Muscle of arm (tissue), 12 donors: ENCODE measurements around the gene NR1I3. TPM values are rescaled to one million over a fixed set of nuclear protein-coding genes. Genes with fewer than 3 reads are reported as not detected.
"Not testable (repeated sequence)": the region's sequence is repeated elsewhere in the genome, so short reads cannot be mapped to it uniquely, and the experiment has no call there.

Source experiments
- DNase-seq: peaks from one replicate; pipeline ENCODE4 v3.0.0-alpha.2; 2013
- polyA plus RNA-seq, 12 donors: library from polyadenylated mRNA; unstranded; fragments of 120-200 nt; gene quantifications; one replicate each; pipeline ENCODE4 v1.2.1, GENCODE V29; 2013; ENCODE audit not compliant: insufficient read length in 12 of 12

NR1I3 gene
- polyA plus RNA-seq, 12 donors, result 0.40 to 2.1 (median 1.1) TPM; not detected in 2

- DNase-seq, result no peak
These were observed 13.6 kb upstream of the NR1I3 start for GRCh38 chr1:161251579-161251978.

- DNase-seq, result no peak
These were observed 12.8 kb upstream of the NR1I3 start for GRCh38 chr1:161250829-161251228.

- not testable (repeated sequence) for DNase-seq
These were observed 12.1 kb upstream of the NR1I3 start for GRCh38 chr1:161250100-161250499.

- no peak for DNase-seq
These were observed 6.9 kb upstream of the NR1I3 start for GRCh38 chr1:161244888-161245287.

- DNase-seq, result no peak
These were observed 4.3 kb upstream of the NR1I3 start for GRCh38 chr1:161242313-161242712.

GRCh38 chr1:161241682-161242081 lies 3.7 kb upstream of the NR1I3 start:
- no peak for DNase-seq

- DNase-seq, result no peak
These were observed 1.8 kb downstream of the NR1I3 start for GRCh38 chr1:161235957-161236775.

- no peak for DNase-seq
These were observed 4.9 kb downstream of the NR1I3 start for GRCh38 chr1:161233102-161233501.

GRCh38 chr1:161230762-161231161 lies 7.2 kb downstream of the NR1I3 start:
- DNase-seq, result no peak

- no peak for DNase-seq
These were observed 8.1 kb downstream of the NR1I3 start for GRCh38 chr1:161229896-161230295.

GRCh38 chr1:161228032-161228431 lies 10.0 kb downstream of the NR1I3 start:
- no peak for DNase-seq

- DNase-seq, result peak; percentile 77
These were observed 10.7 kb downstream of the NR1I3 start for GRCh38 chr1:161227196-161227871.

GRCh38 chr1:161226759-161227158 lies 11.2 kb downstream of the NR1I3 start:
- no peak for DNase-seq

- DNase-seq, result no peak
These were observed 11.7 kb downstream of the NR1I3 start for GRCh38 chr1:161226320-161226711.

GRCh38 chr1:161225534-161226319 lies 12.3 kb downstream of the NR1I3 start, which contains the start of gene TOMM40L:
TSS of gene TOMM40L (plus strand) at chr1:161226060. CDS start at chr1:161226490, 430 bp downstream.
- DNase-seq, result peak; percentile 96

GRCh38 chr1:161225178-161225533 lies 12.8 kb downstream of the NR1I3 start:
- no peak for DNase-seq

GRCh38 chr1:161224695-161225087 lies 13.3 kb downstream of the NR1I3 start:
- not testable (repeated sequence) for DNase-seq

GRCh38 chr1:161223805-161224694 lies 14.0 kb downstream of the NR1I3 start:
- no peak for DNase-seq

GRCh38 chr1:161222175-161223019 lies 15.6 kb downstream of the NR1I3 start:
- DNase-seq, result no peak

- no peak for DNase-seq
These were observed 18.0 kb downstream of the NR1I3 start for GRCh38 chr1:161220002-161220401.
